Urinary bladder (tissue), 4 donors: ENCODE results near the gene BTRC. TPM values are rescaled to one million over a fixed set of nuclear protein-coding genes. Genes with fewer than 3 reads are reported as not detected.
"Not testable (repeated sequence)": the region's sequence is repeated elsewhere in the genome, so short reads cannot be mapped to it uniquely, and the experiment has no call there.

Source experiments
- DNase-seq: peaks from one replicate; pipeline ENCODE4 v3.0.0-alpha.2; 2015; ENCODE audit errors: extremely low spot score
- H3K27ac ChIP-seq: one replicate; pipeline ENCODE4 v1.5.1; 2013; ENCODE audit warnings: low read depth, mild to moderate bottlenecking, moderate library complexity
- H3K36me3 ChIP-seq: one replicate; pipeline ENCODE4 v1.6.1; 2013; ENCODE audit warnings: mild to moderate bottlenecking, moderate library complexity; ENCODE audit not compliant: insufficient read depth
- H3K4me1 ChIP-seq: one replicate; pipeline ENCODE4 v1.6.1; 2013; ENCODE audit warnings: mild to moderate bottlenecking, moderate library complexity; ENCODE audit not compliant: insufficient read depth
- H3K4me3 ChIP-seq: one replicate; pipeline ENCODE4 v1.5.1; 2013; ENCODE audit warnings: low read depth, low read length
- whole genome bisulfite sequencing: extraction: QIAGEN DNeasy Blood & Tissue Kit; methylation state at CpG from one replicate; pipeline ENCODE4 v1.1.7; 2013; 5-methylcytosine and 5-hydroxymethylcytosine counted together
- polyA plus RNA-seq: library from polyadenylated mRNA; stranded (reverse); fragments of 200-250 nt; gene quantifications from one replicate; pipeline ENCODE4 v1.2.3, GENCODE V29; 2013
- total RNA-seq: library from RNA; depleted of rRNA; stranded (reverse); fragments of >200 nt; gene quantifications from one replicate; pipeline ENCODE4 v1.2.3, GENCODE V29; 2014
- donor health status: healthy with polysubstance abuse.
- donor health status: healthy.

The BTRC gene
- total and polyA plus RNA-seq, 2 donors: 8.5 to 17.0 TPM

DNA sequence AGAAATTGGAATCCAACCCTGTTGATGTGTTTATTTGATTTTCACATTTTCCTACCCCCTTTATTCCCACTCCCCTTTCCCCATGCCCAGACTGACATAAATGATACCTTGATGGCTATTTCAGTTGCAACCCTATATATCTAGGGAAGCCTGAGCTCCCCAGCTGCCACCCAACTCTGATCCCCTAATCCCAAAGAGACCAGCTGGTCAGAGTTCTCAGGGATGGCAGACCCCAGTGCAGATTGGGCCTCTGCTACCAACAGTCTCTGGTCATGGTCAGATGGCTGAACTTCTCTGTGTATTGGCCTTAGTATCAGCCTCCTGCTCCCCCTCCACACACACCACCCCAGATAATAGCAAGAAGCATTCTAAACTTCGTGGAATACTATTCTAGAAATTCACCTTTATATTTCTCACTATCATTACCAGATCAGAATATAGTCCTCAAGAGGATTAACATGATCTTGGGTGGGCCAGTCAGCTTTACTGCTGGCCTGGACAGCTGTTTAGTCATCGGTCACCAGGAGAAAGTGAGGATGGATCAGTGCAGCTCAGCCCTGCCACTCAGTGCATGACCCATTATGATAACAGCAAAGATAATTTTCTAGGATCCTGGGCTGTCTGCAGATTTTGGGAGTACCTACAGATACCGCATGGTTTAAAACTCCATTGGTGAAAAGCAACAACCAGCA is 24.5 kb upstream of the BTRC start:
- Histone ChIP-seq H3K4me1 (no peaks in the 10 kb centered on the region), H3K36me3 (no peaks in the 10 kb centered on the region), H3K4me3 (no peak overlapping the region), H3K27ac (no peak overlapping the region)
- WGBS: 81% methylated on average over 3 of the region's 3 CpGs
- DNase-seq: no peak

DNA sequence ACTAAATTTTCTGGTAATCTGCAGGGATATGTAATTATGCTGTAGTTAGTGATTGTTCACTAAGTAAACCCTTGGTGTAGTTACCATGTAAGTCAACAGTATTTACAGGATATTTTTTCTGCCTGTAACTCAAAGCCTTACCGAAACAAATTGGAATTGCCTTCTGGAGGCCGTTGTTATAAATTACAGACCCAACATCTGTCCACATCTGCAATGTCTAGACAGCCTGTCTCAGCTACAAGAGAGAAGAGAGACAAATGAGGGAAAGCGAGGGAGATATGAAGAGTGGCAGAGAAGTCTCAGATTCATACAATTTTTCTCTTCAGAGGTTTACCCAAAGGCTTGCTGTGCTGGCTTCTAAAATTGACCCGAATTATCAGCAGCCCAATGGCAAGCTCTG is 23.7 kb upstream of the BTRC start:
- H3K27ac ChIP-seq: no peak overlapping the region
- no peak for DNase-seq
- no peak overlapping the region for H3K4me3 ChIP-seq
- no peaks in the 10 kb centered on the region for H3K4me1 ChIP-seq
- WGBS: 86% methylated on average over 4 of the region's 4 CpGs
- no peaks in the 10 kb centered on the region for H3K36me3 ChIP-seq

DNA sequence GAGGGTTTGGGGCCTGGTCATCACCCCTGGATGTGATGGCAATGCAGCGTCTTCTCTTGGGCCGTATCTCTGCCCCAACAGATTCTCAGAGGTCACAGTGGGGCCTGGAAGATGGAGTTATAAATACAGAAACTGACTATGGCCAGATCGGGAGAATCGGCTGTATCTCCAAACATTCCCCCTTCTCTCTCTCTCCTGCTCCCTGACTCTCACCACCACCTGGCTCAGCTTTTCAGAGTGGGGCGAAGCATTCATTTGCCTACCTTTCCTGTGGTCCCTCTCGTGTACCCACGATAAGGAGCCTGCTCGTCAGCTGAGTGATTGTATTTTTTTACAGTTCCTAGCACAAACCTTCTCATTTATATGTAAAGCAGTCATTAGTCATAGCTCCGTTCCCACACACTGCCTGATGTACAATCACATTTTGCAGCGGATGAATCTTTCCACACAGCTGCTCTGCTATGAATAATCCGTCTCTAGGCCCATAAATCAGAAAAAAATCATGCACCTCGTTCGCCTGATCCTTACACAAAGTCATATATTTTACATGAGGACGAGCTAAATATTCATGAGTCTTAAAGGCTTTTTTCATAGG is 23.2 kb upstream of the BTRC start:
- no peak overlapping the region for H3K4me3 ChIP-seq
- DNase-seq: no peak
- 64% methylated on average over 14 of the region's 14 CpGs for WGBS

DNA sequence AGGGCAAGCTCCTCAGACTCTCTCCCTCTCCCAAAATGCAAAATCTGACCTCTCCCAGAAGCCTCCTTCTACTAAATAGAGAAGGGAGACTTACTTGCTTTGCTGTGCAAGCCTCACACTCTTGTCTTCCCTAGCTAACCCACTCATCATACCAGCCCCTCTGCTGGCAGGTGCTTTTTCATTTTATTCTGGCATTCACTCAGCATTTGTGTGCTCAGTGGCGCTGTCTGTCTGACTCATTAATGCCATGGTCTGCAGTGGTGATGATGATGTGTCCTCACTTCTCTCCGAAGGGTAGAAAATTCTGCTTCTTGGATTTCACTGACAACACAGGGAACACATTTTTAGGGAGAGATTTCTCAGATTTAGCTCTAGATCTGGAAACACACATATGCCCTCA is 22.0 kb upstream of the BTRC start:
- WGBS: 85% methylated on average over 2 of the region's 2 CpGs
- Histone ChIP-seq H3K27ac (no peak overlapping the region), H3K4me3 (no peak overlapping the region), H3K36me3 (no peaks in the 10 kb centered on the region), H3K4me1 (no peaks in the 10 kb centered on the region)
- no peak for DNase-seq

More for the DNA sequence above, 23.2 kb upstream of the BTRC start:
- H3K4me1 ChIP-seq: no peaks in the 10 kb centered on the region
- no peak overlapping the region for H3K27ac ChIP-seq
- H3K36me3 ChIP-seq: no peaks in the 10 kb centered on the region

DNA sequence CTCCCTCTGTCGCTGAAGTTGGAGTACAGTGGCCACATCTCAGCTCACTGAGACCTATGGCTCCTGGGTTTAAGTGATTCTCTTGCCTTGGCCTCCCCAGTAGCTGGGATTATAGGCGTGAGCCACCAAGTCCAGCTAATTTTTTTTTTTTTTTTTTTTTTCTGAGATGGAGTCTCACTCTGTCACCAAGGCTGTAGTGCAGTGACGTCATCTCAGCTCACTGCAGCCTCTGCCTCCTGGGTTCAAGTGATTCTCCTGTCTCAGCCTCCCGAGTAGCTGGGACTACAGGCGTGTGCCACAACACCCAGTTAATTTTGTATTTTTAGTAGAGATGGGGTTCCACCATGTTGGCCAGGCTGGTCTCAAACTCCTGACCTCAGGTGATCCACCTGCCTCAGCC is 19.7 kb upstream of the BTRC start:
- H3K4me3 ChIP-seq, H3K4me1 ChIP-seq, DNase-seq, H3K36me3 ChIP-seq, H3K27ac ChIP-seq: not testable (repeated sequence)
- WGBS: 91% methylated on average over 5 of the region's 5 CpGs

DNA sequence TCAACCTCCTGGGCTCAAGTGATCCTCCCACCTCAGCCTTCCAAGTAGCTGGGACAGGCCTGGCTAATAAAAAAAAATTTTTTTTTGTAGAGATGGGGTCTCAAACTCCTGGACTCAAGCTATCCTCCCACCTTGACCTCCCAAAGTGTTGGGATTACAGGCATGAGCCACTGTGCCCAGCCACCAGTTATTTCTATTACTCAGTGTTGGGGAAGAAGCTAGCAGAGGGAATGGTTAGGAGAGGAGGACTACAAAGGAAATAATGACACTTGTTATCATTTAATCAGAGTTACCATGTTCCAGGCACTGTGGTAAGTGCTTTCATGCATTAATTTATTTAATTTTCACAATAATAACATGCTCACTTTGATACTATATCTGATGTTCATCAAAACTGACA is 17.6 kb upstream of the BTRC start:
- H3K4me3 ChIP-seq: no peak overlapping the region
- no peaks in the 10 kb centered on the region for H3K36me3 ChIP-seq
- no peaks in the 10 kb centered on the region for H3K4me1 ChIP-seq
- no peak overlapping the region for H3K27ac ChIP-seq
- no peak for DNase-seq

GRCh38 chr10:101337836-101338235 is 16.1 kb upstream of the BTRC start:
- H3K4me1 ChIP-seq: no peaks in the 10 kb centered on the region
- WGBS: 95% methylated on average over 4 of the region's 4 CpGs
- no peak for DNase-seq
- no peak overlapping the region for H3K27ac ChIP-seq
- no peaks in the 10 kb centered on the region for H3K36me3 ChIP-seq
- no peak overlapping the region for H3K4me3 ChIP-seq

DNA sequence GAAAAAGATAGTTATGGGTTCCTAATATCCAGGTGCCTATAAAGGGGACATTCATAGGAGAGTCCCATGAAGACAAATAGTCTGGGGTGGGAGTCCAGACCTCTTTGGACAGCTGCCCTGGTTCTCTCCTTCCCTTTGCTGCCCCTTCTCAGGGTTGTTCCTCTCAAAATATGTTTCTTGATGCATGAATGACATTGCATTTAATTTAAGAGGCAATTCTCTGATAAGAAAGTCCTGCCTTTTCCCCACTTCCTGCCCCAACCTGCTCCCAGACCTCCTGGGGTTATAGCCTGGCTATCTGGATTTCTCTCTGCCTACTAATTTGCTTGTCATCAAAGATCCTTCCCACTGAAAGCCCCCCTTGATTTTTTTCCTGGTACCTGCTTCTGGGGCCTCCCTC is 12.5 kb upstream of the BTRC start:
- Histone ChIP-seq H3K36me3 (no peaks in the 10 kb centered on the region), H3K4me3 (no peak overlapping the region), H3K4me1 (no peaks in the 10 kb centered on the region), H3K27ac (no peak overlapping the region)
- DNase-seq: no peak

DNA sequence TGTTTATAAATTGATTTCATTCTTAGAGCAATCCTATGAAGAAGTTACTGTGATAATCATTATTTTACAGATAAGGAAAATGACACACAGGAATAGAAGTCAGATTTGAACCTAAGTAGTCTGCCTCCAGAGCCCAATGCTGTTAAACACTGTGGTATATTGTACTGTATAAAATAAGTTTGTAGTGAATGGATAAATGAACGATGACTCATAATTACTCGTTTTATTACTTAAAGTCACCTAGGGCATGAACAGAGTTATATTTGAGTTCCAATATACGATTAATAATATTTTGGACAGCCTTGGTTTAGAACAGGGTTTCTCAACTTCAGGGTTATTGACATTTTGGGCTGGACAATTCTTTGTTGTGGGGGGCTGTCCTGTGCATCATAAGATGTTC is 7.8 kb upstream of the BTRC start:
- WGBS: 76% methylated on average over 3 of the region's 3 CpGs
- Histone ChIP-seq H3K27ac (no peak overlapping the region), H3K4me1 (no peaks in the 10 kb centered on the region), H3K4me3 (no peak overlapping the region), H3K36me3 (no peaks in the 10 kb centered on the region)
- no peak for DNase-seq

GRCh38 chr10:101351017-101351416 is 2.9 kb upstream of the BTRC start:
- Histone ChIP-seq H3K27ac (no peak overlapping the region), H3K4me3 (no peak overlapping the region), H3K36me3 (no peaks in the 10 kb centered on the region), H3K4me1 (no peaks in the 10 kb centered on the region)
- DNase-seq: no peak
- 86% methylated on average over 3 of the region's 3 CpGs for WGBS

DNA sequence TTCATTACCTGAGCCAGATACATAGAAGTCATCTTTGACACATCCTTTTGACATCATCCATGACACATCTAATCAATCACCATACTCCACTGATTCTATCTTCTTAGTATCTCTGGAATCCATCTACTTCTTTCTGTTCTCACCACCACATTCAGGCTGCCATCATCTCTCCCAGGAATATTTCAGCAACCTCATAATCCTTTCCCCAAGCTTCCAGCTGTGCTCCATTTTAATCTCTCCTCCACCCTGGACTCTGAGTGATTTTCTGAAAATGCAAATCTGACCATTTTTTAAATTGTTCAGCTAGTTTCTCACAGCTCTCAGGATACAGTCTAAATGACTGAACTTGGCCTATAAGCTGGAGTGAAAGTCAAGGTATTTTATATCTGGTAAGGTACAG is 2.5 kb upstream of the BTRC start:
- Histone ChIP-seq H3K4me1 (no peaks in the 10 kb centered on the region), H3K4me3 (no peak overlapping the region), H3K36me3 (no peaks in the 10 kb centered on the region), H3K27ac (no peak overlapping the region)
- DNase-seq: no peak

DNA sequence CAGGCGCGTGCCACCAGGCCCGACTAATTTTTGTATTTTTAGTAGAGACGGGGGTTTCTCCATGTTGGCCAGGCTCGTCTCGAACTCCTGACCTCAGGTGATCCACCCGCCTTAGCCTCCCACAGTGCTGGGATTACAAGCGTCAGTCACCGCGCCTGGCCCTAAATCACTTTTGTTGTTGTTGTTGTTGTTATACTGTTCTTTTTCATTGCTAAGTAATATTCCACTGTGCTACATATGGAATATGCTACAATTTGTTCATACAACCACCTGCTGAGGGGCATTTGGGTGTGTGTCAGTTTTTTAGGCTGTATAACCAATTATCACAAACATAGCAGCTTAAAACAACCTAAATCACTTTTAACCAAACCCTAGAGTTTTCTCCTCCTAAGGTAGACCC is 1.1 kb upstream of the BTRC start:
- H3K4me3 ChIP-seq, H3K4me1 ChIP-seq, H3K27ac ChIP-seq, DNase-seq, H3K36me3 ChIP-seq: not testable (repeated sequence)
- 98% methylated on average over 10 of the region's 10 CpGs for WGBS

GRCh38 chr10:101354328-101355071 is 535 bp downstream of the BTRC start:
- Histone ChIP-seq H3K36me3 (no peaks in the 10 kb centered on the region), H3K4me3 (peak overlapping the region; percentile 83), H3K4me1 (no peaks in the 10 kb centered on the region), H3K27ac (peak overlapping the region; percentile 82)
- peak; percentile 29 for DNase-seq
- WGBS: under 1% methylated on average over 29 of the region's 29 CpGs

DNA sequence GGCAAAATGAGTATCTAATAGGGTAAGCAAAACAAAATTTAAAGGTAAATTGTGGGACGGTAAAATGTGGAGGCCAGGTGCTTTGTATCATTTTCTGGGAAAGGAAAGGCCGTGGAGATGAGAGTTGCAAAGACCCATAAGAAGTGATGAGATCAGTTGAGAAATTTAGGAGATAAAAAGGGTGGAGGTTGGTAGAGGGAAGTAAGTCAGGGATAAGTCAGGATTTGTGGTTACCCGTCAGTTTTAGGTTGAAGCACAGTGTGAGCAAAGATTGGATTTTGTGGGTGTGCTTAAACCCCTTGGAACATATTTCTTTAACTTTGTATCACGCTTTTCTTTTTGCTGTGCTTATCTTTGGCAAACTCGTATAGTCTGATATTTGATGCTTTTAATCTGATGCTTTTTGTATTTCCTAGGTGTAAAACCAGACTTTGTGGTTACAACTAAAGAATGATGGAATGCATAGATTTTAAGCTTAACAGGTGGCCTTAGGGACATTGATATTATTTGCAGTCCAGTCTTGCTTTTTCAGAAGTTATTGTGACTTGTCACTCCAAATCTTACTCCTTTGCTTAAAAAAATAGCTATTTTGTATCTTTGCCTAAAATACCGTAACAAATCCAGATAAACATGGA is 1.2 kb downstream of the BTRC start:
- Histone ChIP-seq H3K27ac (no peak overlapping the region), H3K4me1 (no peaks in the 10 kb centered on the region), H3K4me3 (peak overlapping the region; percentile 83), H3K36me3 (no peaks in the 10 kb centered on the region)
- DNase-seq: no peak
- WGBS: 42% methylated on average over 6 of the region's 6 CpGs
